ENCODE results near the gene TOMM40. TPM values are rescaled to one million over a fixed set of nuclear protein-coding genes. Genes with fewer than 3 reads are reported as not detected.

TOMM40 gene
- total and polyA plus RNA-seq, 2 of the 13 experiments (the other 11 are each of a cell fraction or from before 2014, with no cell fraction given): 72.0 to 110 TPM

DNA sequence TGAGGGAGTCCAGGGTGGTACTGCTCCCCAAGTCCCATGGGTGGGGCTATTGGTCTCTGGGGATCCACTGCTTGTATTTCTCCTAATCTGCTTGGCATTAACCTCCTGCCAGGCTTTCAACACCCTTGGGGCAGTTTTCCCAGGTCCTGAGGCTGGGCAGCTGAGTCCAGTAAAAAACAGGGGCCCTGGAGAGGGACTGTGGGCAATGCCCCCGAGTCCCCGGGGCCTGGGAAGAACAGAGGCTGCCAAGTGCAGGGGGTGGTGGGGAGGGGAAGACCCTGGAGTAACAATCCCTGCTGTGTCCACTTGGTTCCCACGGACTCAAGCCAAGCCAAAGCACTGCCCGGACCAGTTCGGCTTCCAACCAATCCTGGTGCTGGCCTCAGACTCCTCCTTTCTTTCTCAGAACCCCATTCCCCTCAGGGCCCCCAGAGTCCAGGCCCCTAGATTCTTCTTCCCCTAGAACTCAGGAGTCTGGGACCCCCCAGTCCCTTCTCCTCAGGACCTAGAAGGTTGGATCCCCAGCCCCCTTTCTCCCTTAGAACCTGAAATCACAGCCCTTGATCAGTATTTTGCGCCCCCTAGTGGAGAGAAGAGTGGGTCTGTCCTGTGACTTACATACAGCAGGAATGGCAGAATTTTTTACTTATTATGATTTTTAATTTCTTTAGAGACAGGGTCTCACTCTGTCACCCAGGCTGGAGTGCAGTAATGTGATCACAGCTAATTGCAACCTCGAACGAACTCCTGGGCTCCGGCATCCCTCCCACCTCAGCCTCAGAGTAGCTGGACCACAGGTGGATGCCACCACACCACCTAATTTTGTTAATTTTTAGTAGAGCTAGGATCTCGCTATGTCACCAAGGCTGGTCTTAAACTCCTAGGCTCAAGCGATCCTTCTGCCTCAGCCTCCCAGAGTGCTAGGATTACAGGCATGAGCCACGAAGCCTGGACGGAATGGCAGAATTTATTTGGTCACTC, 60.4 kb downstream of the TOMM40 start (continued):
- TF ChIP-seq, protein P1, sequence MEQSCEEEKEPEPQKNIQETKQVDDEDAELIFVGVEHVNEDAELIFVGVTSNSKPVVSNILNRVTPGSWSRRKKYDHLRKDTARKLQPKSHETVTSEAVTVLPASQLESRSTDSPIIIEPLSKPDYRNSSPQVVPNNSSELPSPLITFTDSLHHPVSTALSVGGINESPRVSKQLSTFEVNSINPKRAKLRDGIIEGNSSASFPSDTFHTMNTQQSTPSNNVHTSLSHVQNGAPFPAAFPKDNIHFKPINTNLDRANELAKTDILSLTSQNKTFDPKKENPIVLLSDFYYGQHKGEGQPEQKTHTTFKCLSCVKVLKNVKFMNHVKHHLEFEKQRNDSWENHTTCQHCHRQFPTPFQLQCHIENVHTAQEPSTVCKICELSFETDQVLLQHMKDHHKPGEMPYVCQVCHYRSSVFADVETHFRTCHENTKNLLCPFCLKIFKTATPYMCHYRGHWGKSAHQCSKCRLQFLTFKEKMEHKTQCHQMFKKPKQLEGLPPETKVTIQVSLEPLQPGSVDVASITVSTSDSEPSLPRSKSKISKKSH (CRISPR knock-in tag; IDR thresholded peaks at IDR 0.05; ENCODE audit: borderline replicate concordance): 0 out of 2 replicates have a peak, but pooled peaks have one; percentile 35
- 0 out of 2 replicates have a peak, but pooled peaks have one; percentile 9 for TF ChIP-seq ZFP37 (CRISPR knock-in tag; IDR thresholded peaks at IDR 0.05; ENCODE audit: borderline replicate concordance)
- peak; percentile 63; the same call in 1 of the 2 replicates for TF ChIP-seq ZNF224 (CRISPR knock-in tag; IDR thresholded peaks at IDR 0.05)
- TF ChIP-seq TGIF2 (CRISPR knock-in tag; IDR thresholded peaks at IDR 0.05): peak; percentile 37; the same call in 1 of the 2 replicates
- TF ChIP-seq, protein P2, sequence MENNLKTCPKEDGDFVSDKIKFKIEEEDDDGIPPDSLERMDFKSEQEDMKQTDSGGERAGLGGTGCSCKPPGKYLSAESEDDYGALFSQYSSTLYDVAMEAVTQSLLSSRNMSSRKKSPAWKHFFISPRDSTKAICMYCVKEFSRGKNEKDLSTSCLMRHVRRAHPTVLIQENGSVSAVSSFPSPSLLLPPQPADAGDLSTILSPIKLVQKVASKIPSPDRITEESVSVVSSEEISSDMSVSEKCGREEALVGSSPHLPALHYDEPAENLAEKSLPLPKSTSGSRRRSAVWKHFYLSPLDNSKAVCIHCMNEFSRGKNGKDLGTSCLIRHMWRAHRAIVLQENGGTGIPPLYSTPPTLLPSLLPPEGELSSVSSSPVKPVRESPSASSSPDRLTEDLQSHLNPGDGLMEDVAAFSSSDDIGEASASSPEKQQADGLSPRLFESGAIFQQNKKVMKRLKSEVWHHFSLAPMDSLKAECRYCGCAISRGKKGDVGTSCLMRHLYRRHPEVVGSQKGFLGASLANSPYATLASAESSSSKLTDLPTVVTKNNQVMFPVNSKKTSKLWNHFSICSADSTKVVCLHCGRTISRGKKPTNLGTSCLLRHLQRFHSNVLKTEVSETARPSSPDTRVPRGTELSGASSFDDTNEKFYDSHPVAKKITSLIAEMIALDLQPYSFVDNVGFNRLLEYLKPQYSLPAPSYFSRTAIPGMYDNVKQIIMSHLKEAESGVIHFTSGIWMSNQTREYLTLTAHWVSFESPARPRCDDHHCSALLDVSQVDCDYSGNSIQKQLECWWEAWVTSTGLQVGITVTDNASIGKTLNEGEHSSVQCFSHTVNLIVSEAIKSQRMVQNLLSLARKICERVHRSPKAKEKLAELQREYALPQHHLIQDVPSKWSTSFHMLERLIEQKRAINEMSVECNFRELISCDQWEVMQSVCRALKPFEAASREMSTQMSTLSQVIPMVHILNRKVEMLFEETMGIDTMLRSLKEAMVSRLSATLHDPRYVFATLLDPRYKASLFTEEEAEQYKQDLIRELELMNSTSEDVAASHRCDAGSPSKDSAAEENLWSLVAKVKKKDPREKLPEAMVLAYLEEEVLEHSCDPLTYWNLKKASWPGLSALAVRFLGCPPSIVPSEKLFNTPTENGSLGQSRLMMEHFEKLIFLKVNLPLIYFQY (CRISPR knock-in tag; IDR thresholded peaks at IDR 0.05; ENCODE audit: borderline replicate concordance): no peak
- 0 out of 2 replicates have a peak, but pooled peaks have one; percentile 24 for TF ChIP-seq ATF7-NPFF (CRISPR knock-in tag; IDR thresholded peaks at IDR 0.05; ENCODE audit: low read depth)
- no peak for TF ChIP-seq TCF12 (IDR thresholded peaks at IDR 0.05)
- TF ChIP-seq TCF12 (CRISPR knock-in tag; IDR thresholded peaks at IDR 0.05): no peak
- TF ChIP-seq, protein P3, sequence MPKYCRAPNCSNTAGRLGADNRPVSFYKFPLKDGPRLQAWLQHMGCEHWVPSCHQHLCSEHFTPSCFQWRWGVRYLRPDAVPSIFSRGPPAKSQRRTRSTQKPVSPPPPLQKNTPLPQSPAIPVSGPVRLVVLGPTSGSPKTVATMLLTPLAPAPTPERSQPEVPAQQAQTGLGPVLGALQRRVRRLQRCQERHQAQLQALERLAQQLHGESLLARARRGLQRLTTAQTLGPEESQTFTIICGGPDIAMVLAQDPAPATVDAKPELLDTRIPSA (CRISPR knock-in tag; IDR thresholded peaks at IDR 0.05; ENCODE audit: borderline replicate concordance): no peak
- TF ChIP-seq ZNF572 (CRISPR knock-in tag; IDR thresholded peaks at IDR 0.05): no peak
- 0 out of 2 replicates have a peak, but pooled peaks have one; percentile 17 for TF ChIP-seq ZNF614 (CRISPR knock-in tag; IDR thresholded peaks at IDR 0.05; ENCODE audit: borderline replicate concordance)
- TF ChIP-seq, protein P4, sequence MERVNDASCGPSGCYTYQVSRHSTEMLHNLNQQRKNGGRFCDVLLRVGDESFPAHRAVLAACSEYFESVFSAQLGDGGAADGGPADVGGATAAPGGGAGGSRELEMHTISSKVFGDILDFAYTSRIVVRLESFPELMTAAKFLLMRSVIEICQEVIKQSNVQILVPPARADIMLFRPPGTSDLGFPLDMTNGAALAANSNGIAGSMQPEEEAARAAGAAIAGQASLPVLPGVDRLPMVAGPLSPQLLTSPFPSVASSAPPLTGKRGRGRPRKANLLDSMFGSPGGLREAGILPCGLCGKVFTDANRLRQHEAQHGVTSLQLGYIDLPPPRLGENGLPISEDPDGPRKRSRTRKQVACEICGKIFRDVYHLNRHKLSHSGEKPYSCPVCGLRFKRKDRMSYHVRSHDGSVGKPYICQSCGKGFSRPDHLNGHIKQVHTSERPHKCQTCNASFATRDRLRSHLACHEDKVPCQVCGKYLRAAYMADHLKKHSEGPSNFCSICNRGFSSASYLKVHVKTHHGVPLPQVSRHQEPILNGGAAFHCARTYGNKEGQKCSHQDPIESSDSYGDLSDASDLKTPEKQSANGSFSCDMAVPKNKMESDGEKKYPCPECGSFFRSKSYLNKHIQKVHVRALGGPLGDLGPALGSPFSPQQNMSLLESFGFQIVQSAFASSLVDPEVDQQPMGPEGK (CRISPR knock-in tag; IDR thresholded peaks at IDR 0.05): peak; percentile 39
- no peak for TF ChIP-seq SRF (IDR thresholded peaks at IDR 0.05; ENCODE audit: low read depth, low read length)
- TF ChIP-seq ZNF44 (CRISPR knock-in tag; IDR thresholded peaks at IDR 0.05): 0 out of 2 replicates have a peak, but pooled peaks have one; percentile 36
- no peak for TF ChIP-seq ZNF264 (CRISPR knock-in tag; IDR thresholded peaks at IDR 0.05)
- peak; percentile 90 for TF ChIP-seq AGO2 (optimal IDR thresholded peaks at IDR 0.05; ENCODE audit: low read depth, low read length)
- no peak for TF ChIP-seq FOXC1 (CRISPR knock-in tag; IDR thresholded peaks at IDR 0.05; ENCODE audit: borderline replicate concordance)
- peak; percentile 34 for TF ChIP-seq ASH2L (IDR thresholded peaks at IDR 0.05; ENCODE audit: insufficient read length, low read depth, low read length)
- no peak for TF ChIP-seq SYNCRIP (IDR thresholded peaks at IDR 0.05; ENCODE audit: insufficient read depth, low read depth, low read length)
- TF ChIP-seq ZNF326 (CRISPR knock-in tag; IDR thresholded peaks at IDR 0.05; ENCODE audit: borderline replicate concordance): no peak

Data from HepG2 (cell line).